GM18861 (cell line): Measurements from ENCODE around the gene PTPRO.
A peak's percentile ranks its signal among the peaks of the same experiment; 100 is the strongest.

Experiments
- ATAC-seq: cut with Tn5 transposase; IDR thresholded peaks from one replicate; pipeline ENCODE4 v1.9.1; 2021; ENCODE audit not compliant: unreplicated experiment

PTPRO gene

GRCh38 chr12:15522574-15523187 is 200.4 kb downstream of the PTPRO start:
- no peak for ATAC-seq

- ATAC-seq: no peak
These were observed 203.1 kb downstream of the PTPRO start for GRCh38 chr12:15525441-15525840.

GRCh38 chr12:15526033-15526432 is 203.7 kb downstream of the PTPRO start:
- peak; percentile 100 for ATAC-seq

GRCh38 chr12:15527201-15528080 is 205.1 kb downstream of the PTPRO start:
- no peak for ATAC-seq

DNA sequence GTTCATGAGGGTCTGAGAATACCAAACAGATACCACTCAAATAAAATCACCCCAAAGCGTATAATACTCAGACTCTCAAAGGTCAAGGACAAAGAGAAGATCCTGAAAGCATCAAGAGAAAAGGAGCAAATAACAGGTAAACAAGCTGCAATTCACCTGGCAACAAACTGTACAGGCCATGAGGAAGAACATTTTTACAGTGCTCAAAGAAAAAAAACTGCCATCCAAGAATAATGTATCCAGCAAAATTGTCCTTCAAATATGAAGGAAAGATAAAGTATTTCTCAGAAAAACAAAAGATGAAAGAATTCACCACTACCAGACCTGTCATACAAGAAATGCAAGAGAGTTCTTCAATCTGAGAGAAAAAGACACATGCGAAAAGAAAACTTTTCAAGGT is 206.4 kb downstream of the PTPRO start:
- ATAC-seq: no peak

- no peak for ATAC-seq
These were observed 208.1 kb downstream of the PTPRO start for GRCh38 chr12:15530361-15530760.

DNA sequence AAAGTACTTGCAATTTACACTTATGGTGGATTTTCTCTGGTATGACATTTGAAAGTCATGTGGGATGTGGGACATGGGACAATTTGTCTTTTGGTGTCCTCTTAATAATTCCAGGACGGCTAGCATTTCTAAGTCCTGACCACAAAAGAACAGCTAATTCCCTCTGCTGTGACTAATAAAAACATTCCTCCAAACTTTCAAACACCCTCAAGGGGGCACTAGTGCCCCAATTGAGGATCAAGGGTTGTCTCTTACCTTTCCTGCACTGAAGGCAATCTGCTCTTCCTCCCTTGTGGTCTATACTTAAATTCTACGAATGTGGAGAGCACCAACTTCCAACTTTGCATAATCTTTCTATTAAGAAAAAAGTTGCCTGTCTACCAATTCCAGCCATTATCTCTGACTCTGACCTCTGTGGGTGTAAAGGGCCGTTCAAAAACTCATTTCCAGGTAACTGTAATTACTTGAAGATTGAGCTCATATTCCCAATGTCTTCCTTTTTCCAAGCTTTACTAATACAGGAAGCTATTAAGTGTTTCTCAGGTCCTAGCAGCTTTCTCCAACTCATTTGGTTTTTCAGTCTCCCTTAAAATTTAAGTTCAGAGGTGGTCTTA is 210.2 kb downstream of the PTPRO start:
- peak; percentile 71 for ATAC-seq

GRCh38 chr12:15534322-15534721 is 212.0 kb downstream of the PTPRO start:
- peak; percentile 71 for ATAC-seq

DNA sequence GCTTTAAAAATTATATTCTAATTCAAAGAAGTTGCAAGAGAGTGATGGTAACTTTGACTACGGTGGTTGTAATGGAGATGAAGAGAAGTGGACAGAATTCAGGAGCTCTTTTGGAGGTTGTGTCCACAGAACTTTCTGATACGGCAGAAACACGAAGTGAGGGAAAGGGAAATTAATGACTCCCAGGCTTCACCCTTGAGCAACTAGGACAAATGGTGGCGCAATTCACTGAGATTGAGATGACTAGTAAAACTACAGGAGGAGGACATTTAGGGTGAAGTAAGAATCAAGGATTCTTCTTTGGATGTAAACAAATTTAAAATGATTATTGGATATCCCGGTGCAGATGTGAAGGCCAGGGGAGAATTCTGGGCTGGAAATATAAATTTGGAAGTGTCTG is 212.6 kb downstream of the PTPRO start:
- no peak for ATAC-seq

DNA sequence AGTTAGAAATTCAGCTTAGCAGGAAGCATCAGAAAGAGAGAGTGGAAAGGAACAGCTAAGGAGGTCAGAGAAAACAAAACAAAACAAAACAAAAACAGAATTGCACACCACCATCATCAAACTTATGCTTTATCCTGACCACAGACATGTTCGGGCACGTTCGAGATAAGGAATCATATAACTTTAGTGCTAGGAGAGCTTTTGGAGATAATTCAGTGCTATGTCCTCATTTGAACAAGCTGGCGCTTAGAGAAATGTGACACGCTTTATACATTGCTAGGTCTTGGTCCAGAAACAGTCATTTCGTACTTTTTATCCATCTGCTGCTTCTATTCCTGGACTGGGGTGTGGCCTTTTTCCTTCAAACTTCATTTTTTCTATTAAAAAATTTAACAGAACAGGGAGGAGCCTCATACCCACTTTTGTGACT is 213.1 kb downstream of the PTPRO start:
- ATAC-seq: no peak

DNA sequence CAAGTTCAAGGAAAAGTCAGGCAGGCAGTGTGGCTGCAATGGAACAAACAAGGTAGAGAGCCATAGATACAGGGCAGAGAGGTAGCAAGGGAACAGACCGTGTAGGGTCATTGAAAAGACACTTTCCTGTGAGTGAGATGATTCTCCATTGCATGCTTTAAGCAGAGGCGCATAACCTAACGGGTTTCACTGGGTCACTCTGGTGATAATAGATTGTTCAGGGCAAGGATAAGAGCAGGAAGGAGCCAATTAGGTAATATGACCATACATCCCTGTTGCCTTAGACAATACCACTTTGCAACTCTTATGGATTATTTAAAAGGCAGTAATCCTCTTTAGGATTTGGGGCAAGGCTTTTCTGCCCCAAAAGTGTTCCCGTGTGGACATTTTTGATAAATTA is 214.1 kb downstream of the PTPRO start:
- no peak for ATAC-seq

DNA sequence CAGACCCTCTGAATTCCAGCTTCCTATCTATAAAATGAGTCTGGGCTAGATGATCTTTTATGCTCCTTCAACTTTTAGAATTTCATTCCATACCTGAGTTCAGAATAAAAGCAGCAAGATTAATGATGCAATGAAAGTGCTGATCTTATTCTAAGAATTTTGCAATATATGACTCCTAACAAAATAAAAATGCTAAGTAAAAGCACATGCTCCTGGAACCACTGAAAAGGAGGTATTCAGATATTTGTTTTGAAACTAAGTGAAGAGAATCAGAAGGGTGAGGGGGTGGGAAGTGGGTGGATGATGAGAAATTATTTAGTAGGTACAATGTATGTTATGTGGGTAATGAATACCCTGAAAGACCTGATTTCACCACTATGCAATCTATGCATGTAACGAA is 216.6 kb downstream of the PTPRO start:
- no peak for ATAC-seq

DNA sequence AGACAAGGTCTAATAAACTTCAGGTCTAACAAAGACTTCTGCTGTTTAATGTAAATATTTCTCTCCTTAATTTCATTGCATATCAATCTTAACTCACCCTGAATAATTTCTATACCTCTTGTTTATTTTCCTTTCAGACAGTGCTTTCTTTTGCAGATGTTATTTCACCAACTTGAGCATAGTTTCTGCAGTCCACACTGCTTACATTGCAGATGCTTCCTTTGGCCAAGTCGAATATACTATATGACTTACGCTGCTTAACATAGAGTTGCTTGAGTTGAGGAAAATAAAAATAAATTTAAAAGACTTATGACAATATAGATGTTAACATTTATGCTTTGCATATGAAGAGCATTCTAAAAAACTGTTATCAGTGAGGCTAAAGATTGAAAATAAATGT is 217.7 kb downstream of the PTPRO start:
- ATAC-seq: no peak

DNA sequence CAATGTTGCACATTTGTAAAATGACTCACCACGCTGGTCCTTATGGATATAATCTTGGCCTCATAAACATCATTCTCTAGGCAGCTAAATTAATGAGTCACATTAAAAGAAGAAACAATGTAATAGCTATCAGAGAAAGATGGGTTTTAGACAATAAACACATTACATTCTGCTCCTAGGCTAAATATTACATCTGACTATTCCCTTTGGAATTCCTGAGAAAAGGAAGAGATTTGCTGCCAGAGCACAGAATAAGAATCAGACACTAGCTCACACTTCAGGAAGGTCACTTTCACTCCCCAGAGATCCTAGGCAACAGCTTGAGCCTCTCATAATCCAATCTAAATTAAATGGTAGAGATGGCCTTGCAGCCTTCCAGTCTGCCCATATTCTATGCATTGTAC is 218.2 kb downstream of the PTPRO start:
- no peak for ATAC-seq

- no peak for ATAC-seq
These were observed 219.8 kb downstream of the PTPRO start for GRCh38 chr12:15541996-15542631.

DNA sequence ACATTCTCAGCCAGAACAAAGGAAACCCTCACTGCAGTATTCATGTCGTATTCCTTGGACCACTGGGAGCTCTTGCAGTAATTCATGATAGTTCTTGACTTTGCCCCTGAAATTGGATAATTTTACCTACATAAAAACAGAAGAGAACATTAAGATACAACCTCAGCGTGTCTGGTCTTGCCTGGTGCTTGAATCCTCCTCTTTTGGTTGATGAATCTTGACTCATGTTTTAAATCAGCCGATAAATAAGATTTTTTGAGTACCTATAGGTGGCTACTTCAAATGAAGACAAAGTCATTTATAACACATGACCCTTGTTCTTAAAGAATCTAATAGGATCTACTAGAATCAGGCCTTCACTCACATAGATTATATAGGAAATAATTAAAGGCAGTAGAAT is 221.0 kb downstream of the PTPRO start:
- no peak for ATAC-seq

- ATAC-seq: no peak
These were observed 222.3 kb downstream of the PTPRO start for GRCh38 chr12:15544589-15544988.

GRCh38 chr12:15545334-15545733 is 223.0 kb downstream of the PTPRO start:
- no peak for ATAC-seq

- peak; percentile 72 for ATAC-seq
These were observed 223.9 kb downstream of the PTPRO start for GRCh38 chr12:15546102-15546701.

DNA sequence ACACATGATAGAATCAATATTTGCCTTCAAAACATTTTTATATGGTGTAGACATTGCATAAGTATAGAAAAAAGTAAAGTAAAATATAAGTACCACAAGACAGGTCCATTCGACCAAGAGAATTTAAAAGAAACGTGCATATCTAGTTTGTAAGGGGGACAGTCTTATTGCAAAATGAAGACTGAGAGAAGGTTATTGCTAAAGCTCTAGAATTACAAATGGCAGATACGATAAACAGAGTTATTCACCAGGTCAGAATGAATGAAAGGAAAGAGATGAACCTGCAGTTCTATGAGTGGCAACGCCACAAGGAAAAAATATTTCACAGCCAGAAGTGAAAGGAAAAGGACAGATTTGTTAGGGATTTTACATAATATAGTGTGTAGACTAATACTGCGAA is 224.8 kb downstream of the PTPRO start:
- ATAC-seq: no peak

DNA sequence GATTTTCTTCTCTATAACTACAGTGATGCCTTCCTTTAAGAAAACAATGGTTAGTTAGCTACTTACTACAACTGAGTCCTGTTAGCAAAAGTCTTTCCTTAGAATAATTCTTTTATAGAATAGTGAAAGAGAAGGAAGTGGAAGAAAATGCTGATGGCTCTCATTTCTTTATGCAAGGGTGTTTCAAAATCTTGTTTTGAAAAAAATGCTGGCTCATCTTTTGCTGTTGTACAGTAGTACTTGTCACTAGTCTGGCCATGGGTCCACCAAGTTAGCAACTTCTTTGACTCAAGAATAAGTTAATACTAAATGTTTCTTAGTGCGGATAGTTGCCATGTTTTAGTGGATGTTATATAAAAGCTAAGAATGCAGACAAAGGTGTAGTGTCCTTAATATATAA is 225.4 kb downstream of the PTPRO start:
- no peak for ATAC-seq
